ENCODE data around the gene RPL22. TPM values are rescaled to one million over a fixed set of nuclear protein-coding genes. Genes with fewer than 3 reads are reported as not detected.

Gene RPL22
- total and polyA plus RNA-seq, 2 of the 8 experiments (the other 6 are each of a cell fraction or from before 2014, with no cell fraction given): 133 to 521 TPM

DNA sequence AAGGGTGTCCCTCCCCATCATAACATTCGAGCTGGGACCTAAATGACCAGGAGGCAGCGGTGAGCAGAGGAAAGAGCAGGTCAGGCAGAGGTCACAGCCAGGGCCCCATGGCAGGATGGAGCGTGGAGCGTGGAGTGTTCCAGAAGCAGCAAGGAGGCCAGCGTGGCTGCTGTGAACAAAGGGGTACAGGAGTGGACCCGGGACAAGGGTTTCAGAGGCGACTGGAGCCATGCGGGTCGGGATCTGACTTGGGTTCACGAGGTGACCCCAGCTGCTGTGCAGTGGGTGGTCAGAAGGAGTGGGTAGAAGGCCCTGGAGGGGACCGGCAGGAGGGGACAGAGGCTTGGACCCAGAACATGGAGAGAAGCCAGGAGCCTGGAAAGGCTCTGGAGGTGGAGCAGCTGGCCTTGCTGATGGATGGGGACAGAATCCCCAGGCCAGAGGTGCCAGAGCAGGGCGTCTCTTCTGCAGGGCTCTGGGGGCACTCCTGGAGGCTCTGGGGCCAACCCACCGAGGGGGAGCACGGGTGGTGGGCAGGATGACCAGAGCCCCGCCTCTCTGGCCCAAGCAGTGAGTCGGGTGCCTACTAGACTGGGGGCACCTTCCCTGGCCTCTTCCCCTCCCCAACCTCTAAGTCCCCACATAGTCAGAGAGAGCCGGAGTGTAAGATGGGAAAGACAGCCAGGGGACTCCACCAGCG, 21.6 kb downstream of the RPL22 start (continued):
- TF ChIP-seq CBX8 (IDR thresholded peaks at IDR 0.05; ENCODE audit: borderline replicate concordance, low read depth, low read length) (no peak), GABPA (IDR thresholded peaks at IDR 0.05; ENCODE audit: borderline replicate concordance, insufficient read depth, low read length) (no peak)
